ENCODE measurements around the gene ANTXR1.

DNA sequence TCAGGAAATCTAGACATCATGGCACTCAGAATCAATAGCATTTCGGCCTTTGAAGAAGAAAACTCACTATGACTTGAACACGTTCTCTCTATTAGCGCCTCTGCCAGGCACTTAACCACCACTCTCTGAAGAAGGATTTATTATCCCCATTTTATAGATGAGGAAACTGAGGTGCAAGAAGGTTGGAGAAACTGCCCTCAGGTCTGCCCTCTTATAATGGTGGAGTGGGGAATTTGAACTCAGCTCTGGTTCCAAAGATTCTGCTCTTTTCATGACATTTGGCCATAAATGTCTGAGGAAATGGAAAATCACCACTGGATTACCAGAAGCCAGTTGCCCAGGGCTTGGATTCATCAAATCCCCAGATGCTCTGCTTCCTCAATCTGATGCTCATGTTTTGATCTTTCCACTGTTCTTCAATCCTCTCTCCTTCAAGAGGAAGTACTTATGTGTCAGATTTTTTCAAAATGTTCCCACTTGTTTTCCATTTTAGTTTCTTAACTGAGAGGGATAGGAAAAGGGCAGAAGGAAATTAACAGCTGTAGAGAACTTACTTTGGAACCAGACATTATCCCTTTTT is 68.1 kb downstream of the ANTXR1 start:
- no peak for TF ChIP-seq POLR2AphosphoS5 (IDR thresholded peaks at IDR 0.05)
- TF ChIP-seq, protein P1, sequence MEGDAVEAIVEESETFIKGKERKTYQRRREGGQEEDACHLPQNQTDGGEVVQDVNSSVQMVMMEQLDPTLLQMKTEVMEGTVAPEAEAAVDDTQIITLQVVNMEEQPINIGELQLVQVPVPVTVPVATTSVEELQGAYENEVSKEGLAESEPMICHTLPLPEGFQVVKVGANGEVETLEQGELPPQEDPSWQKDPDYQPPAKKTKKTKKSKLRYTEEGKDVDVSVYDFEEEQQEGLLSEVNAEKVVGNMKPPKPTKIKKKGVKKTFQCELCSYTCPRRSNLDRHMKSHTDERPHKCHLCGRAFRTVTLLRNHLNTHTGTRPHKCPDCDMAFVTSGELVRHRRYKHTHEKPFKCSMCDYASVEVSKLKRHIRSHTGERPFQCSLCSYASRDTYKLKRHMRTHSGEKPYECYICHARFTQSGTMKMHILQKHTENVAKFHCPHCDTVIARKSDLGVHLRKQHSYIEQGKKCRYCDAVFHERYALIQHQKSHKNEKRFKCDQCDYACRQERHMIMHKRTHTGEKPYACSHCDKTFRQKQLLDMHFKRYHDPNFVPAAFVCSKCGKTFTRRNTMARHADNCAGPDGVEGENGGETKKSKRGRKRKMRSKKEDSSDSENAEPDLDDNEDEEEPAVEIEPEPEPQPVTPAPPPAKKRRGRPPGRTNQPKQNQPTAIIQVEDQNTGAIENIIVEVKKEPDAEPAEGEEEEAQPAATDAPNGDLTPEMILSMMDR (IDR thresholded peaks at IDR 0.05) = no peak
- TF ChIP-seq POLR2A (IDR thresholded peaks at IDR 0.05) = no peak
- TF ChIP-seq EP300 (IDR thresholded peaks at IDR 0.05) = no peak
